Measurements from ENCODE around the gene MBTPS1.

MBTPS1 gene

GRCh38 chr16:84020353-84020752 lies 96.4 kb downstream of the MBTPS1 start:
- H3K9ac ChIP-seq (ENCODE audit: low read depth in 1 of 2, low read length in 2 of 2), result no peak overlapping the region
- no peaks in the 10 kb centered on the region for H3K27me3 ChIP-seq (ENCODE audit: control insufficient read depth in 1 of 2, insufficient read depth in 2 of 2, low read length in 2 of 2)
- peaks cover 3 to 5% of the 10 kb centered on the region in 2 donors for H3K4me1 ChIP-seq (ENCODE audit: control insufficient read depth in 1 of 2, insufficient read depth in 2 of 2, low read length in 2 of 2)
- no peak overlapping the region for H3K4me3 ChIP-seq (ENCODE audit: low read depth in 1 of 2, low read length in 2 of 2)
- peaks cover 9% of the 10 kb centered on the region in 2 donors for H3K9me3 ChIP-seq (ENCODE audit: control insufficient read depth in 1 of 2, low read length in 2 of 2)
- H3K36me3 ChIP-seq (ENCODE audit: control insufficient read depth in 1 of 2, insufficient read depth in 2 of 2, low read length in 2 of 2), result no peaks in the 10 kb centered on the region
- H3K27ac ChIP-seq (ENCODE audit: low read depth, low read length), result no peak overlapping the region

GRCh38 chr16:84018710-84019109 lies 98.0 kb downstream of the MBTPS1 start:
- Histone ChIP-seq H3K9me3 (ENCODE audit: control insufficient read depth in 1 of 2, low read length in 2 of 2) (peaks cover 9% of the 10 kb centered on the region in 2 donors), H3K4me1 (ENCODE audit: control insufficient read depth in 1 of 2, insufficient read depth in 2 of 2, low read length in 2 of 2) (peaks cover 0 to under 1% of the 10 kb centered on the region in 2 donors), H3K4me3 (ENCODE audit: low read depth in 1 of 2, low read length in 2 of 2) (no peak overlapping the region), H3K27me3 (ENCODE audit: control insufficient read depth in 1 of 2, insufficient read depth in 2 of 2, low read length in 2 of 2) (no peaks in the 10 kb centered on the region), H3K27ac (ENCODE audit: low read depth, low read length) (no peak overlapping the region), H3K9ac (ENCODE audit: low read depth in 1 of 2, low read length in 2 of 2) (no peak overlapping the region), H3K36me3 (ENCODE audit: control insufficient read depth in 1 of 2, insufficient read depth in 2 of 2, low read length in 2 of 2) (no peaks in the 10 kb centered on the region)

- Histone ChIP-seq H3K4me1 (ENCODE audit: control insufficient read depth in 1 of 2, insufficient read depth in 2 of 2, low read length in 2 of 2) (no peaks in the 10 kb centered on the region), H3K9ac (ENCODE audit: low read depth in 1 of 2, low read length in 2 of 2) (no peak overlapping the region), H3K27me3 (ENCODE audit: control insufficient read depth in 1 of 2, insufficient read depth in 2 of 2, low read length in 2 of 2) (no peaks in the 10 kb centered on the region), H3K4me3 (ENCODE audit: low read depth in 1 of 2, low read length in 2 of 2) (no peak overlapping the region), H3K36me3 (ENCODE audit: control insufficient read depth in 1 of 2, insufficient read depth in 2 of 2, low read length in 2 of 2) (no peaks in the 10 kb centered on the region), H3K27ac (ENCODE audit: low read depth, low read length) (no peak overlapping the region), H3K9me3 (ENCODE audit: control insufficient read depth in 1 of 2, low read length in 2 of 2) (peaks cover 5 to 7% of the 10 kb centered on the region in 2 donors)
Observed at GRCh38 chr16:84016477-84016876, 100.3 kb downstream of the MBTPS1 start.

- Histone ChIP-seq H3K27ac (ENCODE audit: low read depth, low read length) (no peak overlapping the region), H3K27me3 (ENCODE audit: control insufficient read depth in 1 of 2, insufficient read depth in 2 of 2, low read length in 2 of 2) (no peaks in the 10 kb centered on the region), H3K4me1 (ENCODE audit: control insufficient read depth in 1 of 2, insufficient read depth in 2 of 2, low read length in 2 of 2) (no peaks in the 10 kb centered on the region), H3K36me3 (ENCODE audit: control insufficient read depth in 1 of 2, insufficient read depth in 2 of 2, low read length in 2 of 2) (no peaks in the 10 kb centered on the region), H3K4me3 (ENCODE audit: low read depth in 1 of 2, low read length in 2 of 2) (no peak overlapping the region), H3K9ac (ENCODE audit: low read depth in 1 of 2, low read length in 2 of 2) (no peak overlapping the region), H3K9me3 (ENCODE audit: control insufficient read depth in 1 of 2, low read length in 2 of 2) (peaks cover 0 to 4% of the 10 kb centered on the region in 2 donors)
Observed at GRCh38 chr16:84015399-84015798, 101.3 kb downstream of the MBTPS1 start.

GRCh38 chr16:84014570-84015327 lies 102.0 kb downstream of the MBTPS1 start:
- peaks cover 0 to 3% of the 10 kb centered on the region in 2 donors for H3K9me3 ChIP-seq (ENCODE audit: control insufficient read depth in 1 of 2, low read length in 2 of 2)
- H3K27me3 ChIP-seq (ENCODE audit: control insufficient read depth in 1 of 2, insufficient read depth in 2 of 2, low read length in 2 of 2), result no peaks in the 10 kb centered on the region
- no peak overlapping the region for H3K9ac ChIP-seq (ENCODE audit: low read depth in 1 of 2, low read length in 2 of 2)
- no peaks in the 10 kb centered on the region for H3K4me1 ChIP-seq (ENCODE audit: control insufficient read depth in 1 of 2, insufficient read depth in 2 of 2, low read length in 2 of 2)
- no peak overlapping the region for H3K27ac ChIP-seq (ENCODE audit: low read depth, low read length)
- H3K36me3 ChIP-seq (ENCODE audit: control insufficient read depth in 1 of 2, insufficient read depth in 2 of 2, low read length in 2 of 2), result no peaks in the 10 kb centered on the region
- no peak overlapping the region for H3K4me3 ChIP-seq (ENCODE audit: low read depth in 1 of 2, low read length in 2 of 2)

GRCh38 chr16:84013787-84014569 lies 102.8 kb downstream of the MBTPS1 start:
- no peak overlapping the region for H3K27ac ChIP-seq (ENCODE audit: low read depth, low read length)
- H3K4me3 ChIP-seq (ENCODE audit: low read depth in 1 of 2, low read length in 2 of 2), result no peak overlapping the region
- no peaks in the 10 kb centered on the region for H3K4me1 ChIP-seq (ENCODE audit: control insufficient read depth in 1 of 2, insufficient read depth in 2 of 2, low read length in 2 of 2)
- no peaks in the 10 kb centered on the region for H3K27me3 ChIP-seq (ENCODE audit: control insufficient read depth in 1 of 2, insufficient read depth in 2 of 2, low read length in 2 of 2)
- H3K9ac ChIP-seq (ENCODE audit: low read depth in 1 of 2, low read length in 2 of 2), result no peak overlapping the region
- no peaks in the 10 kb centered on the region for H3K36me3 ChIP-seq (ENCODE audit: control insufficient read depth in 1 of 2, insufficient read depth in 2 of 2, low read length in 2 of 2)
- no peaks in the 10 kb centered on the region for H3K9me3 ChIP-seq (ENCODE audit: control insufficient read depth in 1 of 2, low read length in 2 of 2)

- Histone ChIP-seq H3K4me1 (ENCODE audit: control insufficient read depth in 1 of 2, insufficient read depth in 2 of 2, low read length in 2 of 2) (no peaks in the 10 kb centered on the region), H3K36me3 (ENCODE audit: control insufficient read depth in 1 of 2, insufficient read depth in 2 of 2, low read length in 2 of 2) (no peaks in the 10 kb centered on the region), H3K27ac (ENCODE audit: low read depth, low read length) (no peak overlapping the region), H3K27me3 (ENCODE audit: control insufficient read depth in 1 of 2, insufficient read depth in 2 of 2, low read length in 2 of 2) (peaks cover 0 to 5% of the 10 kb centered on the region in 2 donors), H3K9ac (ENCODE audit: low read depth in 1 of 2, low read length in 2 of 2) (no peak overlapping the region), H3K9me3 (ENCODE audit: control insufficient read depth in 1 of 2, low read length in 2 of 2) (no peaks in the 10 kb centered on the region), H3K4me3 (ENCODE audit: low read depth in 1 of 2, low read length in 2 of 2) (no peak overlapping the region)
Observed at GRCh38 chr16:84009282-84009681, 107.5 kb downstream of the MBTPS1 start.

- H3K27ac ChIP-seq (ENCODE audit: low read depth, low read length), result no peak overlapping the region
- H3K4me3 ChIP-seq (ENCODE audit: low read depth in 1 of 2, low read length in 2 of 2), result no peak overlapping the region
- peaks cover 0 to 6% of the 10 kb centered on the region in 2 donors for H3K27me3 ChIP-seq (ENCODE audit: control insufficient read depth in 1 of 2, insufficient read depth in 2 of 2, low read length in 2 of 2)
- H3K9me3 ChIP-seq (ENCODE audit: control insufficient read depth in 1 of 2, low read length in 2 of 2), result no peaks in the 10 kb centered on the region
- H3K9ac ChIP-seq (ENCODE audit: low read depth in 1 of 2, low read length in 2 of 2), result no peak overlapping the region
- no peaks in the 10 kb centered on the region for H3K36me3 ChIP-seq (ENCODE audit: control insufficient read depth in 1 of 2, insufficient read depth in 2 of 2, low read length in 2 of 2)
- H3K4me1 ChIP-seq (ENCODE audit: control insufficient read depth in 1 of 2, insufficient read depth in 2 of 2, low read length in 2 of 2), result no peaks in the 10 kb centered on the region
Observed at GRCh38 chr16:84007965-84008364, 108.8 kb downstream of the MBTPS1 start.

GRCh38 chr16:84007520-84007919 lies 109.2 kb downstream of the MBTPS1 start:
- Histone ChIP-seq H3K27me3 (ENCODE audit: control insufficient read depth in 1 of 2, insufficient read depth in 2 of 2, low read length in 2 of 2) (peaks cover 0 to 6% of the 10 kb centered on the region in 2 donors), H3K4me1 (ENCODE audit: control insufficient read depth in 1 of 2, insufficient read depth in 2 of 2, low read length in 2 of 2) (no peaks in the 10 kb centered on the region), H3K9ac (ENCODE audit: low read depth in 1 of 2, low read length in 2 of 2) (no peak overlapping the region), H3K4me3 (ENCODE audit: low read depth in 1 of 2, low read length in 2 of 2) (no peak overlapping the region), H3K36me3 (ENCODE audit: control insufficient read depth in 1 of 2, insufficient read depth in 2 of 2, low read length in 2 of 2) (no peaks in the 10 kb centered on the region), H3K27ac (ENCODE audit: low read depth, low read length) (no peak overlapping the region), H3K9me3 (ENCODE audit: control insufficient read depth in 1 of 2, low read length in 2 of 2) (no peaks in the 10 kb centered on the region)

GRCh38 chr16:84005391-84005790 lies 111.4 kb downstream of the MBTPS1 start:
- Histone ChIP-seq H3K27ac (ENCODE audit: low read depth, low read length) (no peak overlapping the region), H3K4me3 (ENCODE audit: low read depth in 1 of 2, low read length in 2 of 2) (no peak overlapping the region), H3K9me3 (ENCODE audit: control insufficient read depth in 1 of 2, low read length in 2 of 2) (no peaks in the 10 kb centered on the region), H3K36me3 (ENCODE audit: control insufficient read depth in 1 of 2, insufficient read depth in 2 of 2, low read length in 2 of 2) (no peaks in the 10 kb centered on the region), H3K4me1 (ENCODE audit: control insufficient read depth in 1 of 2, insufficient read depth in 2 of 2, low read length in 2 of 2) (no peaks in the 10 kb centered on the region), H3K27me3 (ENCODE audit: control insufficient read depth in 1 of 2, insufficient read depth in 2 of 2, low read length in 2 of 2) (peaks cover 0 to 6% of the 10 kb centered on the region in 2 donors), H3K9ac (ENCODE audit: low read depth in 1 of 2, low read length in 2 of 2) (no peak overlapping the region)
